Ascending aorta (tissue), 2 donors: Measurements from ENCODE around the gene HIVEP3. TPM values are rescaled to one million over a fixed set of nuclear protein-coding genes. Genes with fewer than 3 reads are reported as not detected.

ENCODE experiments used
- DNase-seq, 2 donors: peaks; one replicate each; pipeline ENCODE4 v3.0.0-alpha.2; 2019; ENCODE audit warnings: low spot score in 2 of 2
- H3K27ac ChIP-seq, 2 donors: fragments of 200-600 bp; sonication (generic); one replicate each; pipeline ENCODE4 v1.5.1; 2016 to 2017; ENCODE audit warnings: mild to moderate bottlenecking in 1 of 2
- H3K27me3 ChIP-seq: fragments of 200-600 bp; sonication (generic); one replicate; pipeline ENCODE4 v1.5.1; 2017
- H3K36me3 ChIP-seq, 2 donors: fragments of 200-600 bp; sonication (generic); one replicate each; pipeline ENCODE4 v1.5.1; 2016
- H3K4me1 ChIP-seq, 2 donors: fragments of 200-600 bp; sonication (generic); one replicate each; pipeline ENCODE4 v1.5.1; 2016 to 2017; ENCODE audit warnings: mild to moderate bottlenecking in 1 of 2
- H3K4me3 ChIP-seq, 2 donors: fragments of 200-600 bp; sonication (generic); one replicate each; pipeline ENCODE4 v1.5.1; 2016 to 2017; ENCODE audit warnings: mild to moderate bottlenecking in 1 of 2
- H3K9me3 ChIP-seq, 2 donors: fragments of 200-600 bp; sonication (generic); one replicate each; pipeline ENCODE4 v1.5.1; 2016
- intact Hi-C: fragments of 100-400 bp; cut with DNase I; formaldehyde crosslinking; loops from one replicate; pipeline ENCODE4 v1.15.1; 2023
- total RNA-seq: library from RNA; depleted of rRNA; stranded (reverse); fragments of >200 nt; gene quantifications from one replicate; pipeline ENCODE4 v1.1.0, GENCODE V29; 2016
- TF ChIP-seq, protein P1 (sequence below), 3 experiments: fragments of 200-600 bp in 2 of 3; fragments of 450-650 bp in 1 of 3; sonication (generic) in 2 of 3; IDR thresholded peaks; one replicate each; pipeline ENCODE4 v1.5.1; 2016 to 2019; ENCODE audit warnings: antibody characterized with exemption in 3 of 3, mild to moderate bottlenecking in 1 of 3, moderate library complexity in 1 of 3

Gene HIVEP3
- total RNA-seq, 1 donor from 2014 or later: 0.32 TPM

DNA sequence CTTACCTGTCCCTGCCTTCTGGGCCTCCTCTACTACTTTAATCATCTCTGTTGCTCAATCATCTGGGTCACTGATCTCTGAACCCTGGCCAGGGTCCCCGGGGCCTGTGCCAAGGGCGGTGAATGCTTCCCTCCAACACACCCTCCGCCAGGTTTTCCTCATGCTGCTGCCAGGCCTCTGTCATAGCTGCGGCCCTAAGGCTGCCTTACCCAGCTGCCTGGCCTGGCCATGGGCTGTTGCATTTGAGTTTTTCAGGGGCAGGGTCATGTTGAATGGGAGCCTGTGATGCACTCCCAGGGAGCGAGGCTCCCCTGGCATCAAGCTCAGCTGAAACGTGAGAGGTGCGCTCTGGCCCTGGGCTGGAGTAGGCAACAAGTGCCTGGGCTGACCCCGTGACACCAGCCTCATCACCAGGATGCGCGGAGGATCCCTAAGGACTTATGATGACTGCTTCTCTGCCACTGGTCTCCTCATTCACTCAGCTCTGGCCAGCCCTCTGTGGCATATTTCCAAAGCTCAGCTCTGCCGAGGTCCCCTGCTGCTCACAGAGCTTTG lies 441.8 kb downstream of the HIVEP3 start:
- no peaks in the 10 kb centered on the region for H3K36me3 ChIP-seq
- peak overlapping the region in 1 of 2 donors; percentile 86 for H3K27ac ChIP-seq
- no peak overlapping the region for H3K4me3 ChIP-seq
- H3K9me3 ChIP-seq: no peaks in the 10 kb centered on the region
- no peaks in the 10 kb centered on the region for H3K27me3 ChIP-seq
- TF ChIP-seq, protein P1, sequence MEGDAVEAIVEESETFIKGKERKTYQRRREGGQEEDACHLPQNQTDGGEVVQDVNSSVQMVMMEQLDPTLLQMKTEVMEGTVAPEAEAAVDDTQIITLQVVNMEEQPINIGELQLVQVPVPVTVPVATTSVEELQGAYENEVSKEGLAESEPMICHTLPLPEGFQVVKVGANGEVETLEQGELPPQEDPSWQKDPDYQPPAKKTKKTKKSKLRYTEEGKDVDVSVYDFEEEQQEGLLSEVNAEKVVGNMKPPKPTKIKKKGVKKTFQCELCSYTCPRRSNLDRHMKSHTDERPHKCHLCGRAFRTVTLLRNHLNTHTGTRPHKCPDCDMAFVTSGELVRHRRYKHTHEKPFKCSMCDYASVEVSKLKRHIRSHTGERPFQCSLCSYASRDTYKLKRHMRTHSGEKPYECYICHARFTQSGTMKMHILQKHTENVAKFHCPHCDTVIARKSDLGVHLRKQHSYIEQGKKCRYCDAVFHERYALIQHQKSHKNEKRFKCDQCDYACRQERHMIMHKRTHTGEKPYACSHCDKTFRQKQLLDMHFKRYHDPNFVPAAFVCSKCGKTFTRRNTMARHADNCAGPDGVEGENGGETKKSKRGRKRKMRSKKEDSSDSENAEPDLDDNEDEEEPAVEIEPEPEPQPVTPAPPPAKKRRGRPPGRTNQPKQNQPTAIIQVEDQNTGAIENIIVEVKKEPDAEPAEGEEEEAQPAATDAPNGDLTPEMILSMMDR (IDR thresholded peaks at IDR 0.05): no peak
- intact Hi-C loops: no loop called here
- H3K4me1 ChIP-seq: peaks cover 19 to 49% of the 10 kb centered on the region in 2 donors
- DNase-seq: no peak

DNA sequence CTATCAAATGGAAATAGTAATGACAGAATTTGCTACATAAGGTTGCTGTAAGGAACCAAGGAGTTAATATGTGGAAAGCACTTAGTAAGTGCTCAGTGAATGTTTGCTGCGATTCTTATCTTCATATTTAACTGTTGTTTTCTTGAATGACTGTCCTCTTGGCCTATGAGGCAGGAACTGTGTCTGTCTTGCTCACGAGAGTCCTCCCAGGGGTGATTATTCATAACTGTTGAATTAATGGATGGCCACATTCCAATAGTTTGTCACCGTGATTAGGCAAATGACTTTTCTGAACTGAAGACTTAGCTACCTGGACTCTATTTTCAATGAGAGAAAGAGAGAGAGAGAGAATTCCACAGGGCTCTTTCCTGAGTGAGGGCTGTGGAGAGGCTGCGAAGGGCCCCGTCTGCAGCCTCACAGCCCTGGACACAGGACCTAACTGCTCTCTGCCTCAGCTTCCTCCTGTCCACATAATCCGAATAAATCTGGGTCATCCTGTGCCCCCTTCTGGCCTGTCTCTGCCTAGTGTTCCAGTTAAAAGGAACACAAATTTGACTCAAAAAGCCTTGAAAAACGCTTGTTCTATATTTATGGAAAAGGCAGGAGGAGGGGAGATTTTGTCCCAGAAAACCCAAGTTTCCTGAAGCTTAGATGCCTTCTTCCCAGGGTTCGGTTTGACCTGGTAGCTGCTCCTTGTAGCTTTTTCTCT lies 442.7 kb downstream of the HIVEP3 start:
- peak overlapping the region; percentile 86 to 90 for H3K27ac ChIP-seq
- H3K36me3 ChIP-seq: no peaks in the 10 kb centered on the region
- no peaks in the 10 kb centered on the region for H3K9me3 ChIP-seq
- H3K27me3 ChIP-seq: no peaks in the 10 kb centered on the region
- intact Hi-C loops: no loop called here
- H3K4me1 ChIP-seq: peaks cover 19 to 49% of the 10 kb centered on the region in 2 donors
- DNase-seq: no peak
- H3K4me3 ChIP-seq: no peak overlapping the region
- TF ChIP-seq, protein P1 (IDR thresholded peaks at IDR 0.05): no peak

DNA sequence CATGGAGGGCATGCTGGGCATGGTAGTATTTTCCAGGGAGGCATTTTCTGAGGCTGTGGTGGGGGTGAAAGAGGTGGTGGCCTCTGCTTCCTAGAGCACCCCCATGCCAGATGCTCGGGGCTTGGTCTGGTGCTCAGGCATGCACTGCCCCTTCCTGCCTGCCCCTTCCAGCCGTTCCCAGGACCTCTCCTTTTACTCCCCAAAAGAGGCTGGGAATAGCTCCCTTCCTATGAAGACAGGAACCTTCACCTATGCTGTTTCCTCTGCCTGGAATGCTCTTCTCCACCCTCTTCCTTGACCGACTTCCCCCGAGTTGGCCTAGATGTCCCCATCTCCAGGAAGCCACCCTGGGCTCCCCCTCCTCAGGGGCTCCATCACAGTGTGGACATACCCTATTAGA lies 443.4 kb downstream of the HIVEP3 start:
- no peak for DNase-seq
- Histone ChIP-seq H3K4me3 (no peak overlapping the region), H3K4me1 (peaks cover 19 to 45% of the 10 kb centered on the region in 2 donors), H3K27ac (peak overlapping the region; percentile 86 to 90), H3K27me3 (no peaks in the 10 kb centered on the region), H3K9me3 (no peaks in the 10 kb centered on the region), H3K36me3 (no peaks in the 10 kb centered on the region)
- TF ChIP-seq, protein P1 (IDR thresholded peaks at IDR 0.05): no peak
- intact Hi-C loops: no loop called here

DNA sequence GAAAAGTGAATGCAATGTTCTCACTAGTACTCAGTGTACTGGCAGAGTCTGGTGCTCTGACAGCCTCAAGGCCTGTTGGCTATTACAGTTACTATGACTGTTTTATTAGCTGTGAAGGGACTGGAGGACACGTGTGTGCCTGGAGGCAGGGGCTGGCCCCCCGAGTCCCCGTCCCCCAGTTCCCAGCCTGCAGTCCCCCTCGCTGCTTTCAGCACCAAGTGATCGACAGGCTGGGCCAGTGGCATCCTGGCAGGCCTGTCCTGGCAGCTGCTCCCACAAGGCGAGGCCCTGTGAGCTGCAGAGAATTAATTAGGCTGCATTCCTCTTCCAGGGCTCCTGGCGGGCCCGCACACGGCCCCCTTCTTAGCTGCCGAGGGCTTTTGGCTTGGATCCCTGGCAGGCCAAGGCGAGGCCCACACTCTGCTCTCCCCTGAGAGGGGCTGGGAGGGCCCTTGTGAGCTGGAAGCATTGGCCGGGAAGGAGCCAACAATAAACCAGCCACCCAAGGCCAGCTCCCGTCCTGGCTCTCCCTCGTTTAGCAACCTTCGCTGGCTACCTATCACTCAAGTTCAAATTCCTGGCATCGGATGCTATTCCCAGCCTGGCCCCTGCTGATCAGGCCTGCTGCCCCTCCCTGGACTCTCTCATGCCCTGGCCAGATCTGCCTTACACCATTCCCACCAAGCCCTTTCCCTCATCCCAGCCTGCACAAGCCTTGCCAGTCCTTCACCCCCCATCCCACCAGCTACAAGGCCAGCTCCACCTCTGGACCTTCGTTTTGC lies 444.0 kb downstream of the HIVEP3 start:
- TF ChIP-seq, protein P1 (IDR thresholded peaks at IDR 0.05): no peak
- peak in 1 of 2 donors; percentile 76 for DNase-seq
- Histone ChIP-seq H3K27ac (peak overlapping the region; percentile 86 to 90), H3K27me3 (no peaks in the 10 kb centered on the region), H3K4me1 (peaks cover 19 to 39% of the 10 kb centered on the region in 2 donors), H3K36me3 (no peaks in the 10 kb centered on the region), H3K4me3 (no peak overlapping the region), H3K9me3 (no peaks in the 10 kb centered on the region)
- intact Hi-C loops: no loop called here

DNA sequence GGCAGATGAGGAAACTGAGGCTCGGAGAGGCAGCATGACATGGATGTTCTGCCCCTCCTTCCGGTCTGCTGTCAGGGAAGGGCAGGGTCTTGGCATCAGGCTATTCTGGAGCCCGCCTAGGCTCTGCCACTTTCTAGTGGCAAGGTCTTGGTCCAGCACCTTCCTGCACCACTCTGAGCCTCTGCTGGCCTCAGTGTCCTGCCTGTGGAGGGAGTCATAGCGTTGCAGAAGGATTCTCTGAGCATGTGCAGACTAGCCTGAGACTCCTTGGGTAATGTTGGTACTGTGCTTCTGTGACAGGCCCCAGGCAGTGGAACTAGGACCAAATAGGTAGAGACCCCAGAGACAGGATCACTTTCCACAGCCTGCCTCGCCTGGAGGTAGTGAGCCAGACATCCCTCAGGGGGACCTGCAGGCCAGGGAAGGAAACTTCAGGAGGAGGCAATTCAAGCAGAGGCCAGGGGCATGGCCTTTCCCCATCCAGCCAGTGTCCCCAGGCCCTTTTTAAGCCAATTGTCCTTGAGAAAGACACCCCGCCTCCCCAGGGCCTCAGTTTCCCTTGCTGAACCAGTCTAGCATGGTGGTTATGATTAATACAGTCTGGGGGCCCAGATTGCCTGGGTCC lies 444.9 kb downstream of the HIVEP3 start:
- Histone ChIP-seq H3K9me3 (no peaks in the 10 kb centered on the region), H3K27ac (peak overlapping the region; percentile 86 to 90), H3K4me1 (peaks cover 12 to 30% of the 10 kb centered on the region in 2 donors), H3K36me3 (no peaks in the 10 kb centered on the region), H3K4me3 (no peak overlapping the region), H3K27me3 (no peaks in the 10 kb centered on the region)
- DNase-seq: no peak
- intact Hi-C loops: no loop called here
- TF ChIP-seq, protein P1 (IDR thresholded peaks at IDR 0.05): no peak
